GM23338 (cell line): ENCODE measurements around the gene YIPF3.

ENCODE experiments used
- CREB1 ChIP-seq: fragments of 250-450 bp; sonication (Bioruptor Pico); IDR thresholded peaks from 2 replicates; pipeline ENCODE4 v1.5.0; 2020; ENCODE audit warnings: low read depth, mild to moderate bottlenecking, moderate library complexity
- CTCF ChIP-seq, 2 experiments: fragments of 200-600 bp in 1 of 2; sonication (generic) in 1 of 2; conservative IDR thresholded peaks; 2 replicates each; pipeline versions ENCODE4 v1.5.1 to v1.6.1; 2016 to 2017; ENCODE audit warnings: antibody characterized with exemption in 2 of 2, low read depth in 2 of 2, mild to moderate bottlenecking in 2 of 2, moderate library complexity in 1 of 2
- EZH2 ChIP-seq: fragments of 200-600 bp; sonication (generic); IDR thresholded peaks from one replicate; pipeline ENCODE4 v1.8.0; 2017; ENCODE audit warnings: antibody characterized with exemption, mild to moderate bottlenecking, low read depth; ENCODE audit not compliant: unreplicated experiment
- EZH2phosphoT487 ChIP-seq: fragments of 200-600 bp; sonication (generic); IDR thresholded peaks from one replicate; pipeline ENCODE4 v1.8.1; 2018; ENCODE audit warnings: antibody characterized with exemption; ENCODE audit not compliant: unreplicated experiment
- JUNB ChIP-seq: IDR thresholded peaks from one replicate; pipeline ENCODE4 v1.6.1; 2016; ENCODE audit warnings: antibody characterized with exemption; ENCODE audit not compliant: unreplicated experiment
- POLR2AphosphoS5 ChIP-seq: IDR thresholded peaks from 2 replicates; pipeline ENCODE4 v1.6.1; 2016; ENCODE audit warnings: antibody characterized with exemption, low read depth
- REST ChIP-seq: IDR thresholded peaks from one replicate; pipeline ENCODE4 v1.6.1; 2018; ENCODE audit warnings: antibody characterized with exemption; ENCODE audit not compliant: unreplicated experiment
- ZNF114 ChIP-seq: fragments of 250-450 bp; sonication (Bioruptor Pico); IDR thresholded peaks from 2 replicates; pipeline ENCODE4 v1.5.0; 2020; ENCODE audit warnings: mild to moderate bottlenecking, moderate library complexity
- TF ChIP-seq, protein P1 (sequence below): fragments of 250-450 bp; sonication (Bioruptor Pico); IDR thresholded peaks from 2 replicates; pipeline ENCODE4 v1.5.0; 2020; ENCODE audit warnings: mild to moderate bottlenecking, moderate library complexity

- no peak for TF ChIP-seq CTCF (conservative IDR thresholded peaks at IDR 0.05; ENCODE audit: low read depth in 2 of 2)
- TF ChIP-seq REST = no peak
- no peak for TF ChIP-seq EZH2phosphoT487
- no peak for TF ChIP-seq EZH2
- TF ChIP-seq JUNB = no peak
- no peak for TF ChIP-seq POLR2AphosphoS5
- no peak for TF ChIP-seq CREB1
- no peak for TF ChIP-seq ZNF114 (CRISPR knock-in tag)
- TF ChIP-seq, protein P1, sequence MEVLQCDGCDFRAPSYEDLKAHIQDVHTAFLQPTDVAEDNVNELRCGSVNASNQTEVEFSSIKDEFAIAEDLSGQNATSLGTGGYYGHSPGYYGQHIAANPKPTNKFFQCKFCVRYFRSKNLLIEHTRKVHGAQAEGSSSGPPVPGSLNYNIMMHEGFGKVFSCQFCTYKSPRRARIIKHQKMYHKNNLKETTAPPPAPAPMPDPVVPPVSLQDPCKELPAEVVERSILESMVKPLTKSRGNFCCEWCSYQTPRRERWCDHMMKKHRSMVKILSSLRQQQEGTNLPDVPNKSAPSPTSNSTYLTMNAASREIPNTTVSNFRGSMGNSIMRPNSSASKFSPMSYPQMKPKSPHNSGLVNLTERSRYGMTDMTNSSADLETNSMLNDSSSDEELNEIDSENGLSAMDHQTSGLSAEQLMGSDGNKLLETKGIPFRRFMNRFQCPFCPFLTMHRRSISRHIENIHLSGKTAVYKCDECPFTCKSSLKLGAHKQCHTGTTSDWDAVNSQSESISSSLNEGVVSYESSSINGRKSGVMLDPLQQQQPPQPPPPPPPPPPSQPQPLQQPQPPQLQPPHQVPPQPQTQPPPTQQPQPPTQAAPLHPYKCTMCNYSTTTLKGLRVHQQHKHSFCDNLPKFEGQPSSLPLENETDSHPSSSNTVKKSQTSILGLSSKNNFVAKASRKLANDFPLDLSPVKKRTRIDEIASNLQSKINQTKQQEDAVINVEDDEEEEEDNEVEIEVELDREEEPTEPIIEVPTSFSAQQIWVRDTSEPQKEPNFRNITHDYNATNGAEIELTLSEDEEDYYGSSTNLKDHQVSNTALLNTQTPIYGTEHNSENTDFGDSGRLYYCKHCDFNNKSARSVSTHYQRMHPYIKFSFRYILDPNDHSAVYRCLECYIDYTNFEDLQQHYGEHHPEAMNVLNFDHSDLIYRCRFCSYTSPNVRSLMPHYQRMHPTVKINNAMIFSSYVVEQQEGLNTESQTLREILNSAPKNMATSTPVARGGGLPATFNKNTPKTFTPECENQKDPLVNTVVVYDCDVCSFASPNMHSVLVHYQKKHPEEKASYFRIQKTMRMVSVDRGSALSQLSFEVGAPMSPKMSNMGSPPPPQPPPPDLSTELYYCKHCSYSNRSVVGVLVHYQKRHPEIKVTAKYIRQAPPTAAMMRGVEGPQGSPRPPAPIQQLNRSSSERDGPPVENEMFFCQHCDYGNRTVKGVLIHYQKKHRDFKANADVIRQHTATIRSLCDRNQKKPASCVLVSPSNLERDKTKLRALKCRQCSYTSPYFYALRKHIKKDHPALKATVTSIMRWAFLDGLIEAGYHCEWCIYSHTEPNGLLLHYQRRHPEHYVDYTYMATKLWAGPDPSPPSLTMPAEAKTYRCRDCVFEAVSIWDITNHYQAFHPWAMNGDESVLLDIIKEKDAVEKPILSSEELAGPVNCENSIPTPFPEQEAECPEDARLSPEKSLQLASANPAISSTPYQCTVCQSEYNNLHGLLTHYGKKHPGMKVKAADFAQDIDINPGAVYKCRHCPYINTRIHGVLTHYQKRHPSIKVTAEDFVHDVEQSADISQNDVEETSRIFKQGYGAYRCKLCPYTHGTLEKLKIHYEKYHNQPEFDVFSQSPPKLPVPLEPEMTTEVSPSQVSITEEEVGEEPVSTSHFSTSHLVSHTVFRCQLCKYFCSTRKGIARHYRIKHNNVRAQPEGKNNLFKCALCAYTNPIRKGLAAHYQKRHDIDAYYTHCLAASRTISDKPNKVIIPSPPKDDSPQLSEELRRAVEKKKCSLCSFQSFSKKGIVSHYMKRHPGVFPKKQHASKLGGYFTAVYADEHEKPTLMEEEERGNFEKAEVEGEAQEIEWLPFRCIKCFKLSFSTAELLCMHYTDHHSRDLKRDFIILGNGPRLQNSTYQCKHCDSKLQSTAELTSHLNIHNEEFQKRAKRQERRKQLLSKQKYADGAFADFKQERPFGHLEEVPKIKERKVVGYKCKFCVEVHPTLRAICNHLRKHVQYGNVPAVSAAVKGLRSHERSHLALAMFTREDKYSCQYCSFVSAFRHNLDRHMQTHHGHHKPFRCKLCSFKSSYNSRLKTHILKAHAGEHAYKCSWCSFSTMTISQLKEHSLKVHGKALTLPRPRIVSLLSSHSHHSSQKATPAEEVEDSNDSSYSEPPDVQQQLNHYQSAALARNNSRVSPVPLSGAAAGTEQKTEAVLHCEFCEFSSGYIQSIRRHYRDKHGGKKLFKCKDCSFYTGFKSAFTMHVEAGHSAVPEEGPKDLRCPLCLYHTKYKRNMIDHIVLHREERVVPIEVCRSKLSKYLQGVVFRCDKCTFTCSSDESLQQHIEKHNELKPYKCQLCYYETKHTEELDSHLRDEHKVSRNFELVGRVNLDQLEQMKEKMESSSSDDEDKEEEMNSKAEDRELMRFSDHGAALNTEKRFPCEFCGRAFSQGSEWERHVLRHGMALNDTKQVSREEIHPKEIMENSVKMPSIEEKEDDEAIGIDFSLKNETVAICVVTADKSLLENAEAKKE = no peak
Measured at GRCh38 chr6:43493833-43494232, 22.9 kb downstream of the YIPF3 start.
